ENCODE results near the gene HLA-DPA1.

HLA-DPA1 gene

GRCh38 chr6:33078442-33078841 is 5.0 kb upstream of the HLA-DPA1 start:
- Histone ChIP-seq H3K27ac (ENCODE audit: poor library complexity, severe bottlenecking) (no peak overlapping the region), H3K36me3 (ENCODE audit: low read depth) (no peaks in the 10 kb centered on the region), H3K4me3 (ENCODE audit: severe bottlenecking) (no peak overlapping the region), H3K27me3 (ENCODE audit: insufficient read depth, poor library complexity, severe bottlenecking) (peaks cover 8% of the 10 kb centered on the region), H3K9me3 (ENCODE audit: severe bottlenecking) (no peaks in the 10 kb centered on the region), H3K4me1 (ENCODE audit: insufficient read depth, poor library complexity, severe bottlenecking) (no peaks in the 10 kb centered on the region)
- TF ChIP-seq CTCF (IDR thresholded peaks at IDR 0.05; ENCODE audit: poor library complexity, severe bottlenecking), result no peak
- no peak for ATAC-seq (ENCODE audit: low read depth)
- DNase-seq (ENCODE audit: low spot score), result no peak

- Histone ChIP-seq H3K27ac (ENCODE audit: poor library complexity, severe bottlenecking) (no peak overlapping the region), H3K4me1 (ENCODE audit: insufficient read depth, poor library complexity, severe bottlenecking) (no peaks in the 10 kb centered on the region), H3K4me3 (ENCODE audit: severe bottlenecking) (no peak overlapping the region), H3K36me3 (ENCODE audit: low read depth) (no peaks in the 10 kb centered on the region), H3K27me3 (ENCODE audit: insufficient read depth, poor library complexity, severe bottlenecking) (peaks cover 8% of the 10 kb centered on the region), H3K9me3 (ENCODE audit: severe bottlenecking) (no peaks in the 10 kb centered on the region)
- no peak for ATAC-seq (ENCODE audit: low read depth)
- no peak for TF ChIP-seq CTCF (IDR thresholded peaks at IDR 0.05; ENCODE audit: poor library complexity, severe bottlenecking)
- DNase-seq (ENCODE audit: low spot score), result no peak
Measured at GRCh38 chr6:33077908-33078307, 4.5 kb upstream of the HLA-DPA1 start.

- Histone ChIP-seq H3K4me1 (ENCODE audit: insufficient read depth, poor library complexity, severe bottlenecking) (no peaks in the 10 kb centered on the region), H3K27me3 (ENCODE audit: insufficient read depth, poor library complexity, severe bottlenecking) (peaks cover 8% of the 10 kb centered on the region), H3K27ac (ENCODE audit: poor library complexity, severe bottlenecking) (no peak overlapping the region), H3K4me3 (ENCODE audit: severe bottlenecking) (no peak overlapping the region), H3K36me3 (ENCODE audit: low read depth) (no peaks in the 10 kb centered on the region), H3K9me3 (ENCODE audit: severe bottlenecking) (no peaks in the 10 kb centered on the region)
- ATAC-seq (ENCODE audit: low read depth) (no peak), DNase-seq (ENCODE audit: low spot score) (no peak)
- no peak for TF ChIP-seq CTCF (IDR thresholded peaks at IDR 0.05; ENCODE audit: poor library complexity, severe bottlenecking)
Measured at GRCh38 chr6:33076406-33076934, 3.0 kb upstream of the HLA-DPA1 start.

GRCh38 chr6:33075568-33076405 is 2.3 kb upstream of the HLA-DPA1 start, which contains the start of gene HLA-DPB1:
Gene HLA-DPB1, plus strand, starts transcription at chr6:33075990. Its CDS starts 52 bp downstream, at chr6:33076042.
- H3K9me3 ChIP-seq (ENCODE audit: severe bottlenecking), result no peaks in the 10 kb centered on the region
- no peak for TF ChIP-seq CTCF (IDR thresholded peaks at IDR 0.05; ENCODE audit: poor library complexity, severe bottlenecking)
- no peaks in the 10 kb centered on the region for H3K36me3 ChIP-seq (ENCODE audit: low read depth)
- H3K4me3 ChIP-seq (ENCODE audit: severe bottlenecking), result no peak within 1 kb of the TSS
- no peak within 1 kb of the TSS for H3K27ac ChIP-seq (ENCODE audit: poor library complexity, severe bottlenecking)
- no peaks in the 10 kb centered on the region for H3K4me1 ChIP-seq (ENCODE audit: insufficient read depth, poor library complexity, severe bottlenecking)
- ATAC-seq (ENCODE audit: low read depth) (peak; percentile 92), DNase-seq (ENCODE audit: low spot score) (no peak)
- peaks cover 8% of the 10 kb centered on the region for H3K27me3 ChIP-seq (ENCODE audit: insufficient read depth, poor library complexity, severe bottlenecking)

- DNase-seq (ENCODE audit: low spot score), result no peak
- Histone ChIP-seq H3K36me3 (ENCODE audit: low read depth) (no peaks in the 10 kb centered on the region), H3K27me3 (ENCODE audit: insufficient read depth, poor library complexity, severe bottlenecking) (peaks cover 9% of the 10 kb centered on the region), H3K27ac (ENCODE audit: poor library complexity, severe bottlenecking) (no peak overlapping the region), H3K9me3 (ENCODE audit: severe bottlenecking) (no peaks in the 10 kb centered on the region), H3K4me3 (ENCODE audit: severe bottlenecking) (no peak overlapping the region), H3K4me1 (ENCODE audit: insufficient read depth, poor library complexity, severe bottlenecking) (no peaks in the 10 kb centered on the region)
- ATAC-seq (ENCODE audit: low read depth), result no peak
- no peak for TF ChIP-seq CTCF (IDR thresholded peaks at IDR 0.05; ENCODE audit: poor library complexity, severe bottlenecking)
Measured at GRCh38 chr6:33075208-33075567, 1.7 kb upstream of the HLA-DPA1 start.
